ENCODE data around the gene HOXA11.

- TF ChIP-seq, protein P1, sequence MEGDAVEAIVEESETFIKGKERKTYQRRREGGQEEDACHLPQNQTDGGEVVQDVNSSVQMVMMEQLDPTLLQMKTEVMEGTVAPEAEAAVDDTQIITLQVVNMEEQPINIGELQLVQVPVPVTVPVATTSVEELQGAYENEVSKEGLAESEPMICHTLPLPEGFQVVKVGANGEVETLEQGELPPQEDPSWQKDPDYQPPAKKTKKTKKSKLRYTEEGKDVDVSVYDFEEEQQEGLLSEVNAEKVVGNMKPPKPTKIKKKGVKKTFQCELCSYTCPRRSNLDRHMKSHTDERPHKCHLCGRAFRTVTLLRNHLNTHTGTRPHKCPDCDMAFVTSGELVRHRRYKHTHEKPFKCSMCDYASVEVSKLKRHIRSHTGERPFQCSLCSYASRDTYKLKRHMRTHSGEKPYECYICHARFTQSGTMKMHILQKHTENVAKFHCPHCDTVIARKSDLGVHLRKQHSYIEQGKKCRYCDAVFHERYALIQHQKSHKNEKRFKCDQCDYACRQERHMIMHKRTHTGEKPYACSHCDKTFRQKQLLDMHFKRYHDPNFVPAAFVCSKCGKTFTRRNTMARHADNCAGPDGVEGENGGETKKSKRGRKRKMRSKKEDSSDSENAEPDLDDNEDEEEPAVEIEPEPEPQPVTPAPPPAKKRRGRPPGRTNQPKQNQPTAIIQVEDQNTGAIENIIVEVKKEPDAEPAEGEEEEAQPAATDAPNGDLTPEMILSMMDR (IDR thresholded peaks at IDR 0.05): no peak
- TF ChIP-seq POLR2A (IDR thresholded peaks at IDR 0.05) (no peak), POLR2AphosphoS5 (IDR thresholded peaks at IDR 0.05) (no peak)
These were observed 19.9 kb upstream of the HOXA11 start for GRCh38 chr7:27204851-27205322.
